ENCODE measurements around the gene UBFD1. TPM values are rescaled to one million over a fixed set of nuclear protein-coding genes. Genes with fewer than 3 reads are reported as not detected.
A peak's percentile ranks its signal among the peaks of the same experiment; 100 is the strongest.
"Not testable (repeated sequence)": the region's sequence is repeated elsewhere in the genome, so short reads cannot be mapped to it uniquely, and the experiment has no call there.

UBFD1 gene
- polyA plus RNA-seq, 4 donors, result 66.7 to 80.8 (median 74.6) TPM

GRCh38 chr16:23563186-23563585 is 5.7 kb downstream of the UBFD1 start:
- no peak for DNase-seq (ENCODE audit: low read depth in 4 of 4, low spot score in 2 of 4)

DNA sequence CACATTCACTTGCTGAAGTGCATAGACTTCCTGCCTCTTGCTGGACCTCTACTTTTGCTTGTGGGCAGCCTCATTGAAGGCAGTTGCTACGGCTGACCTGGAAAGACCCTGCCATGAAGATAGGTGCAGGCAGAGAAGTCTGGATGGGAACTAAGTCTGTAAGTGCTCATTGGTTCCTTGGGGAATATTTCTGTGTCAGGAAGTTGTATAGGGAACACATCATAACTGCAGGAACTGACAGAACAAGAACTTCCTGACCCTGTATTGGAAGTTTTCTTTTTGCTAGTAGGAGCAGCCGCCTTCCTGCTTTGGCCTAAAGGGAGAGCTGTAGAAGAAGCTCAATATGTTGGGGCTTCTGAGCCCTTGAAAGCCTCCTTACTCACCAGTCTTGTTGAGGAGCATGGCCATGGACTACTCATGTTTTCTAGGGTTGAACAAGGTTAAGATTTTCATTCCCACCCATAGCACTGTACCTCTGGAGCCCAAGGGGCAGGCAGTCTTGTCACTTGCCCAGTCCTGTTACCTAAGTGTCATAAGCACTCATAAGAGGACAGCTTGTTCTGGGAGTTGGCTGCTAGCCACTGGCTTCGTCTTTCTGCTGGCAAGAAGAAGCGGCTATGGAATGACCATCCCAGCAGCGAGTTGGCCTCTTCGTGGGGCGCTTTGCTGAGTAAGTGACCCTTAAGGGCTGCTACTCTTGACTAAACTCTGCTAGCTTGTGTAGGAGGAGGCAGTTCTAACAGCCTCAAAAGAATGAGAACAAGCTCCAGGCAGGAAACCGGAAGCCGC is 7.2 kb downstream of the UBFD1 start:
- DNase-seq (ENCODE audit: low read depth in 4 of 4, low spot score in 2 of 4), result no peak

DNA sequence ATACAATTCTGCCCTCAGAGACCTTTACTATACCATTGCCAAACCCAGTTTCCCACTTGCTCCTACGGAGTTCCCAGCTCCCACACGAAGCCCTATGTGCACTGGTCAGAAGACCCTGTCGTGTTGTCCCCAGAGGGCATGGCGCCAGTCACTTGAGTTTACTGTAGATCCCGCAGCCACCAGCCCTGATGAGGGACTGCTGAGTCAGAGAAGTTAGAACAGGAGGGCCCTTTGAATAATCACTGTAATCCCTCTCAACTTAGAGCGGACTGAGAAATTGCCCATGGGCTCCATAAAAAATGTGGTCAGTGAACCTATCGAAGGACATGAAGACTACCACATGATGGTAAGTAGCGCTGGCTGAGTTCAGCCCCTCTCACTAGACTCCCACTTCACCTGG is 9.2 kb downstream of the UBFD1 start:
- DNase-seq (ENCODE audit: low read depth in 4 of 4, low spot score in 2 of 4), result no peak

DNA sequence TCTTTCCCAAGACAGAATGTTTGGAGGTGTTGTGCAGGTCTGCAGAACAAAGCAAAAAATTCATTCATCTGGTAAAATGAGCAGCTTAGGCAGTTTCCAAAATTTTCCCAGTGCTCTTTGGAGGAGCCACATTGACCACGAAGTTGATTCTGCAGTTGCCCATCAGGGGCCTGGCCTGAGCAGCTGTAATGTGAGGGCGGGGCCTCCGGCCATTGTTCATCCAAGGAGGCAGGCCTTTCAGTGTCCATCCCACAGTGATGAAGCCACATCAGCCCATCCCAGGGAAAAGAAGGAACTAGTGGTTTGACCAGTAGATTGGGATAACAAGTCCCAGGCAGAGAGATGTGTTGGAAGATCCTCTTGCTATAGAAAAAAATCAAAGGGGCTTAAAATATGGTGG is 10.1 kb downstream of the UBFD1 start:
- DNase-seq (ENCODE audit: low read depth in 4 of 4, low spot score in 2 of 4), result no peak

- DNase-seq (ENCODE audit: low read depth in 4 of 4, low spot score in 2 of 4), result no peak
Observed at GRCh38 chr16:23570992-23571632, 13.6 kb downstream of the UBFD1 start.

- DNase-seq (ENCODE audit: low read depth in 4 of 4, low spot score in 2 of 4), result no peak
Observed at GRCh38 chr16:23571895-23572294, 14.4 kb downstream of the UBFD1 start.

- DNase-seq (ENCODE audit: low read depth in 4 of 4, low spot score in 2 of 4), result no peak
Observed at GRCh38 chr16:23572394-23572793, 14.9 kb downstream of the UBFD1 start.

DNA sequence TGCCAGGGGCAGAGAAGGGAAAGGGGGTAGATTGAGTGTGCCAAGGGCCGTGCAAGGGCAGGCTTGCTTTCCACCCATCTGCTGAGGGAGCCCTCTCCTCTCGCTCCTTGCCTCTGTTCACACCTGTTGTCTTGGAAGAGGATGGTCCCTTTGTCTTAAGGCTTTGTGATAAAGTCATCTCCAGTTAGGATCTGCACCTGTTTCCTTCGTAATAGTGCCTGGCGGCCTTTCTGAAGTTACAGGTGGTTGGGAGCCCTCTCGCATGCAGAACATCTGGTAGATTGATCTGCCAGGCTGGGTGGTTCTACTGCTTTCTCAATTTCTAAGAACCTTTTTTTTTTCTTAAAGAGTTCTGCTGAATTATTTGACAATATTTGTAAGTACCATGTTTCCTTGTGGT is 16.3 kb downstream of the UBFD1 start:
- DNase-seq (ENCODE audit: low read depth in 4 of 4, low spot score in 2 of 4), result no peak

DNA sequence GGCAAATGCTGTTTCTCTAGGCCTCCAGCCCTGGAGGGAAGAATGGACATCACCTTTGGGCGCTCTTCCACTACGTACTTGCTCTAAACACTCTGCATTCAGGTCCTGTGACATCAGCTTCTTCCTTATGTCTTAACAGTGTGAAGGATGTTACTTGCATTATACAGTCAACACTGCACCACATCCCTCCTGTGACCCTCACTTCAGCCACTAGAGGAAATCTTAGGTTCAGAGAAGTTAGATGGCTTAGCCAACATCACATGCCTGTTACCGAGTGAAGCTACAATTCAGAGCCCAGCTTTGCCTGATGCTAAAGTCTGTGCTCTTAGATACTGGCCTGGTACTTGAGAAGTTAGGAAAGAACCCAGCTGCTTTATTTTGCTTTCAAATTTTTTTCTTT is 18.3 kb downstream of the UBFD1 start:
- no peak for DNase-seq (ENCODE audit: low read depth in 4 of 4, low spot score in 2 of 4)

DNA sequence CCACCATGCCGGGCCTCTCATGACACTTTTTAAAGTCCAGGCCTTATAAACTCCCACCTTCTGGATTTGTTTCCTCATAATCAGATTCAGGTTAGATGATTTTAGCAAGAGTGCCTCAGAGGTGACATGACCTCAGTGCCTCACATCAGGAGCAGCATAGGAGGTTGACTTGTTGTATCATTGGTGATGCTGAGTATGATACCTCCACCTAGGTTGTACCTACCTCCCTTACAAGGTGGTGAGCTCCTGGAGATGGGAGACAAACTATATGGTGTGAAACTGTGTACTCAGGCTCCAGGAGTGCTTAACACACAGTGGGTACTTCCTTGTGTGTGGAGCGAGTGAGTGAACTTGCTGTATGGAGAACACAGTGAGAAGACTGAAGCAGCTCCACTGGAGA is 20.0 kb downstream of the UBFD1 start:
- no peak for DNase-seq (ENCODE audit: low read depth in 4 of 4, low spot score in 2 of 4)

GRCh38 chr16:23578101-23578830 is 20.7 kb downstream of the UBFD1 start:
- DNase-seq (ENCODE audit: low read depth in 4 of 4, low spot score in 2 of 4), result no peak

DNA sequence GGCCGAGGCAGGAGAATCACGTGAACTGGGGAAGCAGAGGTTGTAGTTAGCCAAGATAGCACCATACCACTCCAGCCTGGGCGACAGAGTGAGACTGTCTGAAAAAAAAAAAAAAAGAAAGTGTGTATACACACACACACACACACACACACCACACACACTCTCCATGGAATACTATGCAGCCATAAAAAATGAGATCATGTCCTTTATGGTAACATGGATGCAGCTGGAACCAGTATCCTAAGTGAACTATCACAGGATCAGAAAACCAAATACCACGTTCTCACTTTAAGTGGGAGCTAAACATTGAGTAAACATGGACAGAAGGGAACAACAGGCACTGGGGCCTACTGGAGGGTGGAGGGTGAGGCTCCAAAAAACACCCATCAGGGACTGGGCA is 21.8 kb downstream of the UBFD1 start:
- DNase-seq (ENCODE audit: low read depth in 4 of 4, low spot score in 2 of 4), result no peak

GRCh38 chr16:23580391-23580790 is 22.9 kb downstream of the UBFD1 start:
- DNase-seq (ENCODE audit: low read depth in 4 of 4, low spot score in 2 of 4), result no peak

DNA sequence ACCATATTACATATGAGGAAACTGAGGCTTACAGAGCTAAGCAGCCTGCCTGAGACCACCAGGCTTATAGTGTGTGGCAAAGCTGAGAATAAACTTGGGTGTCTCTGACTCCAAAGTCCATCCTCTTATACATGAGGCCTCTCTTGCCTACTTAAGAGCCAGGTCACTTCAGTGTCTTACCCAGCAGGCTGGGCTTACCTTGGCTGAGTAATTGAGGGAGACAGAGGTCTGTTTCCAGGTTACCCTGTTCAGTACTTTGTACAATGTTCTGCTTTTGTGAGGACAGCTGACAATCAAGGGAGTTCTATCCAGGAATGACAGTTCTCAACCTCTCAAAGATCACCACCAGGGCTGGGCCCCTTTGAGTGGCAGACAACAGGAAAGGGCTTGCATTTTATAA is 24.2 kb downstream of the UBFD1 start:
- no peak for DNase-seq (ENCODE audit: low read depth in 4 of 4, low spot score in 2 of 4)

GRCh38 chr16:23583271-23583670 is 25.7 kb downstream of the UBFD1 start:
- DNase-seq (ENCODE audit: low read depth in 4 of 4, low spot score in 2 of 4), result not testable (repeated sequence)

DNA sequence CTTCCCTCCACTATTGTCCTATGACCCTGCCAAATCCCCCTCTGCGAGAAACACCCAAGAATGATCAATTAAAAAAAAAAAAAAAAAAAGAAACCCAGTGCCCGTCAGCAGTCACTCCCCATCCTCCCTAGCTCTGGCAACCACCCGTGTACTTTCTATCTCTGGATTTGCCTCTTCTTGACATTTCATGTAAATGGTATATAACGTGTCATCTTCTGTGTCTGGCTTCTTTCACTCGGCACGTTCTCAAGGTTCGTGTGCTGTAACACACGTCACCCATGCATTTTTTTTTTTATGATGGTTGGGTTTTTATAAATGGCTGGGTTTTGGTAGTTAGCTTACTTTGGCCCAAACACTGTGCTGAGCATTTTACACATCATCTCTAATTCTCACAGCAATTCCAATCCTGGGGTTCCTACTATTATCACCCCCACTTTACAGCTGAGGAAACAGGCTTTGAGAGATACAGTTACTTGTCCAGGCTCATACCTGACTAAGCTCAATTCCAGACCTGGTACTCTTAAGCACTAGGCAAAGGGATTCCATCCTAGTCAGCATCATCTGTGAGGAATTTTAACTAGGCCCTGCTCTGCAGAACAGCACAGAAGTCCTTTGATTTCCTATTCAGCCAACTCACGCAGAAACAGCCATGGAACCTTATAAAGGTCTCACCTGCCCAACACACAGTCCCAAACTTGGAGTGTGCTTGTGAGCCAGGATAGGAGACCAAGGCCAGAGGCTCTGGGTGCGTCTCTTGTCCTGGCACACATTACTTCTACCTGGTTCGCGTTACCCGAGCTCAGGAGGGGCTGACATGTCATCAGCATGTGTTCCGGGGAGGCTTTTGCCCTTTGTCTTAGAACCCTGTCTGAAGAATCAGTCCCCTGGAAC is 26.9 kb downstream of the UBFD1 start:
- DNase-seq (ENCODE audit: low read depth in 4 of 4, low spot score in 2 of 4), result no peak

- no peak for DNase-seq (ENCODE audit: low read depth in 4 of 4, low spot score in 2 of 4)
Observed at GRCh38 chr16:23587726-23588125, 30.2 kb downstream of the UBFD1 start.

DNA sequence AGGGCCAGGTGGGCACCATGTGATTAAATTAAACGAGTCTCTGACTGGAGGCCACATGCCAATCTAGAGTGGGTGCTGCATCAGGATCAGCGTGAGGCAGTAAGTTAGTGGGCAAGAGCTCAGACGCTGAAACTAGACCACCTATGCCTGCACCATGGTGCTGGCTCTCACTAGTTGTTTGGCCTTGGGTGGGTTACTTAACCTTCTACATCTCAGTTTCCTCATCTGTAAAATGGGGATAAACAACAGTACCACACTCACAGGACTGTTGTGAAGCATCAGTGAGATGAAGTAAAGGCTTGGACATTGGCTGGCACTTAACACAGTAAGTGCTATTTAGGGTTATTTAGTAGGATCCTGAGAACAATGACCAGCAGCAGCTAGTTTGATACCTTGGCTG is 32.7 kb downstream of the UBFD1 start:
- no peak for DNase-seq (ENCODE audit: low read depth in 4 of 4, low spot score in 2 of 4)

- no peak for DNase-seq (ENCODE audit: low read depth in 4 of 4, low spot score in 2 of 4)
Observed at GRCh38 chr16:23594186-23594585, 36.7 kb downstream of the UBFD1 start.

GRCh38 chr16:23595246-23595950 is 37.9 kb downstream of the UBFD1 start:
- peak in 1 of 4 donors; percentile 0 for DNase-seq (ENCODE audit: low read depth in 4 of 4, low spot score in 2 of 4)

Data from left renal cortex interstitium (tissue), 4 donors.